ENCODE results near the gene PTPRU.
"Not testable (repeated sequence)": the region's sequence is repeated elsewhere in the genome, so short reads cannot be mapped to it uniquely, and the experiment has no call there.

Gene PTPRU

GRCh38 chr1:29222260-29222659 is 14.1 kb upstream of the PTPRU start:
- DNase-seq (ENCODE audit: low read depth in 2 of 2): not testable (repeated sequence)

GRCh38 chr1:29222686-29223085 is 13.6 kb upstream of the PTPRU start:
- no peak for DNase-seq (ENCODE audit: low read depth in 2 of 2)

- DNase-seq (ENCODE audit: low read depth in 2 of 2): no peak
These were observed 12.8 kb upstream of the PTPRU start for GRCh38 chr1:29223521-29223920.

- no peak for DNase-seq (ENCODE audit: low read depth in 2 of 2)
These were observed 11.9 kb upstream of the PTPRU start for GRCh38 chr1:29224356-29224837.

- no peak for DNase-seq (ENCODE audit: low read depth in 2 of 2)
These were observed 11.0 kb upstream of the PTPRU start for GRCh38 chr1:29225361-29225760.

GRCh38 chr1:29227511-29227910 is 8.8 kb upstream of the PTPRU start:
- no peak for DNase-seq (ENCODE audit: low read depth in 2 of 2)

GRCh38 chr1:29230204-29230552 is 6.1 kb upstream of the PTPRU start:
- no peak for DNase-seq (ENCODE audit: low read depth in 2 of 2)

GRCh38 chr1:29230553-29231378 is 5.6 kb upstream of the PTPRU start, which contains the start of gene MECR:
TSS of gene MECR (minus strand) at chr1:29230934. CDS start at chr1:29230906, 28 bp downstream.
- peak; percentile 93 for DNase-seq (ENCODE audit: low read depth in 2 of 2)

- DNase-seq (ENCODE audit: low read depth in 2 of 2): no peak
These were observed 3.9 kb upstream of the PTPRU start for GRCh38 chr1:29232387-29232786.

- no peak for DNase-seq (ENCODE audit: low read depth in 2 of 2)
These were observed 2.6 kb upstream of the PTPRU start for GRCh38 chr1:29233693-29234092.

- DNase-seq (ENCODE audit: low read depth in 2 of 2): no peak
These were observed 1.9 kb upstream of the PTPRU start for GRCh38 chr1:29234471-29234870.

- DNase-seq (ENCODE audit: low read depth in 2 of 2): not testable (repeated sequence)
These were observed 1.4 kb upstream of the PTPRU start for GRCh38 chr1:29234881-29235280.

- no peak for DNase-seq (ENCODE audit: low read depth in 2 of 2)
These were observed 398 bp downstream of the PTPRU start for GRCh38 chr1:29236712-29237128.

GRCh38 chr1:29237129-29237821 is 953 bp downstream of the PTPRU start:
- no peak for DNase-seq (ENCODE audit: low read depth in 2 of 2)

GRCh38 chr1:29237852-29238619 is 1.7 kb downstream of the PTPRU start:
- DNase-seq (ENCODE audit: low read depth in 2 of 2): no peak

- no peak for DNase-seq (ENCODE audit: low read depth in 2 of 2)
These were observed 2.3 kb downstream of the PTPRU start for GRCh38 chr1:29238620-29239002.

- no peak for DNase-seq (ENCODE audit: low read depth in 2 of 2)
These were observed 2.8 kb downstream of the PTPRU start for GRCh38 chr1:29239142-29239541.

- DNase-seq (ENCODE audit: low read depth in 2 of 2): no peak
These were observed 4.1 kb downstream of the PTPRU start for GRCh38 chr1:29240400-29240837.

GRCh38 chr1:29240986-29241385 is 4.7 kb downstream of the PTPRU start:
- no peak for DNase-seq (ENCODE audit: low read depth in 2 of 2)

GRCh38 chr1:29243023-29243870 is 6.9 kb downstream of the PTPRU start:
- DNase-seq (ENCODE audit: low read depth in 2 of 2): no peak

GRCh38 chr1:29243871-29244200 is 7.5 kb downstream of the PTPRU start:
- no peak for DNase-seq (ENCODE audit: low read depth in 2 of 2)
